B cell (primary cell): ENCODE measurements around the gene IMMP2L. TPM values are rescaled to one million over a fixed set of nuclear protein-coding genes. Genes with fewer than 3 reads are reported as not detected.

ENCODE experiments used
- ATAC-seq: fragments of 200-7000 bp; cut with Tn5 transposase; one replicate; pipeline ENCODE4 v1.10.0; 2021; ENCODE audit warnings: low read depth, mild to moderate bottlenecking, moderate number of reproducible peaks, moderate library complexity
- CTCF ChIA-PET: fragments of 350-600 bp; sonication (Branson Sonifier 250); formaldehyde crosslinking; loops from one replicate; lab custom pipeline; 2021; ENCODE audit warnings: antibody characterized with exemption, inconsistent platforms; lab: Charles Lee
- POLR2A ChIA-PET: fragments of 350-600 bp; sonication (Branson Sonifier 250); formaldehyde crosslinking; loops from one replicate; lab custom pipeline; 2021; ENCODE audit warnings: antibody characterized with exemption; lab: Charles Lee
- DNase-seq: peaks from one replicate; pipeline ENCODE4 v3.0.0; 2013
- H2AFZ ChIP-seq: 2 replicates; pipeline ENCODE4 v1.6.1; 2012; ENCODE audit warnings: mild to moderate bottlenecking, low read depth, low read length; ENCODE audit not compliant: insufficient read depth, poor library complexity, severe bottlenecking
- H3K27ac ChIP-seq, 2 donors: 1 replicate in 1 of 2; 2 replicates in 1 of 2; pipeline ENCODE4 v1.5.1; 2012 to 2013; ENCODE audit warnings: low read length in 2 of 2, mild to moderate bottlenecking in 2 of 2, moderate library complexity in 1 of 2
- H3K27me3 ChIP-seq, 4 experiments: fragments of 200-600 bp in 1 of 4; sonication (generic) in 1 of 4; replicated peaks in 1 of 4; 1 replicate in 2 of 4; 2 replicates in 2 of 4; pipeline versions ENCODE4 v1.6.1 to v1.7.0; 2013 to 2016; ENCODE audit warnings: low read length in 3 of 4, mild to moderate bottlenecking in 2 of 4, mixed read lengths in 1 of 4, moderate library complexity in 1 of 4; ENCODE audit not compliant: insufficient read depth in 4 of 4, control insufficient read depth in 3 of 4; ENCODE audit errors: control extremely low read depth in 1 of 4
- H3K36me3 ChIP-seq, 2 experiments: replicated peaks in 1 of 2; 1 replicate in 1 of 2; 2 replicates in 1 of 2; pipeline versions ENCODE4 v1.6.1 to v1.7.1; 2013; ENCODE audit warnings: low read length in 1 of 2; ENCODE audit not compliant: insufficient read depth in 2 of 2, control insufficient read depth in 1 of 2; ENCODE audit errors: control extremely low read depth in 1 of 2, extremely low read depth in 1 of 2
- H3K4me1 ChIP-seq, 2 donors: fragments of 200-600 bp in 1 of 2; sonication (generic) in 1 of 2; 1 replicate in 1 of 2; 2 replicates in 1 of 2; pipeline versions ENCODE4 v1.5.1 to v1.6.1; 2013 to 2017; ENCODE audit warnings: low read length in 2 of 2; ENCODE audit not compliant: control insufficient read depth in 2 of 2, insufficient read depth in 2 of 2
- H3K4me2 ChIP-seq: replicated peaks from 2 replicates; pipeline ENCODE3; 2012; ENCODE audit warnings: mild to moderate bottlenecking, low read depth, low read length; ENCODE audit not compliant: poor library complexity, severe bottlenecking
- H3K4me3 ChIP-seq, 5 experiments: fragments of 200-600 bp in 1 of 5; sonication (generic) in 1 of 5; 1 replicate in 3 of 5; 2 replicates in 2 of 5; pipeline versions ENCODE4 v1.5.1 to v1.7.0; 2011 to 2016; ENCODE audit warnings: low read length in 4 of 5, mild to moderate bottlenecking in 4 of 5, low read depth in 2 of 5, control low read depth in 1 of 5, moderate library complexity in 1 of 5; ENCODE audit not compliant: insufficient read depth in 1 of 5; ENCODE audit errors: control extremely low read depth in 1 of 5, extremely low read depth in 1 of 5
- H3K79me2 ChIP-seq: fragments of 200-600 bp; sonication (generic); one replicate; pipeline ENCODE4 v1.6.0; 2016; ENCODE audit warnings: low read length; ENCODE audit not compliant: control insufficient read depth, insufficient read depth
- H3K9ac ChIP-seq: fragments of 200-600 bp; sonication (generic); 2 replicates; pipeline ENCODE4 v1.6.1; 2017; ENCODE audit warnings: mild to moderate bottlenecking, low read length, moderate library complexity
- H3K9me3 ChIP-seq, 3 donors: one replicate each; pipeline versions ENCODE4 v1.6.1 to v1.7.1; 2013; ENCODE audit warnings: low read length in 2 of 3; ENCODE audit not compliant: control insufficient read depth in 2 of 3, insufficient read depth in 1 of 3; ENCODE audit errors: control extremely low read depth in 1 of 3
- H4K20me1 ChIP-seq: 2 replicates; pipeline ENCODE4 v1.6.0; 2012; ENCODE audit warnings: mild to moderate bottlenecking, low read length; ENCODE audit not compliant: insufficient read depth, control insufficient read depth, poor library complexity, severe bottlenecking
- H3K27ac Mint-ChIP-seq: one replicate; pipeline ENCODE4 v1.8.0; 2021; ENCODE audit warnings: mixed read lengths
- H3K27me3 Mint-ChIP-seq: one replicate; pipeline ENCODE4 v1.8.0; 2021; ENCODE audit warnings: mixed read lengths
- H3K4me1 Mint-ChIP-seq: one replicate; pipeline ENCODE4 v1.8.0; 2021; ENCODE audit warnings: mixed read lengths
- H3K4me3 Mint-ChIP-seq: one replicate; pipeline ENCODE4 v1.8.0; 2021; ENCODE audit warnings: mixed read lengths
- H3K9me3 Mint-ChIP-seq: one replicate; pipeline ENCODE4 v1.8.0; 2022; ENCODE audit warnings: mixed read lengths; ENCODE audit not compliant: insufficient read depth
- EZH2 ChIP-seq: IDR thresholded peaks from 2 replicates; pipeline ENCODE4 v1.6.1; 2012; ENCODE audit warnings: borderline replicate concordance, low read depth, mild to moderate bottlenecking, moderate library complexity, low read length; ENCODE audit not compliant: insufficient read depth, poor library complexity, severe bottlenecking
- WGBS: methylation state at CpG from one replicate; pipeline ENCODE4 v1.1.5; 2013; ENCODE audit warnings: missing lambda C conversion rate; ENCODE audit not compliant: insufficient coverage; 5-methylcytosine and 5-hydroxymethylcytosine counted together
- intact Hi-C: fragments of 100-400 bp; cut with micrococcal nuclease; formaldehyde crosslinking; loops from one replicate; pipeline ENCODE4 v1.10.0; 2022
- polyA plus RNA-seq: library from polyadenylated mRNA; depleted of rRNA; stranded (reverse); fragments of >200 nt; gene quantifications from 2 replicates; pipeline ENCODE4 v1.2.3, GENCODE V29; 2012
- total RNA-seq, 2 donors: library from RNA; stranded (reverse); fragments of 120-200 nt in 1 of 2; gene quantifications; 1 replicate in 1 of 2; 2 replicates in 1 of 2; pipeline versions ENCODE4 v1.2.3 to v1.2.4, GENCODE V29; 2013 to 2022

The IMMP2L gene
- total and polyA plus RNA-seq, 2 donors (not counting 1 experiment from before 2014, with no cell fraction given): 3.8 to 34.2 TPM

DNA sequence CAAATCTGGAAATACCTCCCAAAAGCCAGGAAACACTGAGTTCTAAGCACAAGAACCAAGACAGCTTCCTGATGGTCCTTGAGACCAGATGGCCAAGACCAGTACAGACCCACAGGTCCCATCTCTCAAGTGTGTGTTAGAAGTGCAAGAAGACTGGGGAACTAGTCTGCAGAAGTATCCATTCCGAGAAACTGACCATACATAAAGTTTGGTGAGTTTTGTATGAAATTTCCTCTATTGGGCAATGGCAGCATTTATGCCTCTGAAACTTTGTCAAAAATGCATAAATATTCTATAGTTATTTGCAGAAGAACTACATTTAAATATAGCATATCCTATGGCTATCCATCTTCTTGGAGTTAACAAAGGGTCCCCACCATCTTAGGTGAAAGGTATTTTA, 333.9 kb downstream of the IMMP2L start:
- Mint-ChIP-seq H3K27me3 (no peaks in the 10 kb centered on the region), H3K9me3 (no peaks in the 10 kb centered on the region), H3K4me1 (peaks cover 15% of the 10 kb centered on the region), H3K4me3 (no peak overlapping the region), H3K27ac (no peak overlapping the region)
- no peak overlapping the region for H3K27ac ChIP-seq
- H3K4me1 ChIP-seq: no peaks in the 10 kb centered on the region
- ChIA-PET CTCF (no interaction called here), POLR2A (no interaction called here)
- no peak overlapping the region for H3K9ac ChIP-seq
- no peak overlapping the region for H3K4me3 ChIP-seq
- WGBS: 100% methylated on average over 1 of the region's 1 CpG
- no peak for ATAC-seq
- H3K27me3 ChIP-seq: no peaks in the 10 kb centered on the region
- H2AFZ ChIP-seq: no peak overlapping the region
- no peak for DNase-seq
- no peaks in the 10 kb centered on the region for H3K9me3 ChIP-seq
- H3K36me3 ChIP-seq: no peaks in the 10 kb centered on the region
- no peaks in the 10 kb centered on the region for H4K20me1 ChIP-seq
- H3K4me2 ChIP-seq: no peak overlapping the region
- intact Hi-C loops: no loop called here
- no peaks in the 10 kb centered on the region for H3K79me2 ChIP-seq
- TF ChIP-seq EZH2: no peak

DNA sequence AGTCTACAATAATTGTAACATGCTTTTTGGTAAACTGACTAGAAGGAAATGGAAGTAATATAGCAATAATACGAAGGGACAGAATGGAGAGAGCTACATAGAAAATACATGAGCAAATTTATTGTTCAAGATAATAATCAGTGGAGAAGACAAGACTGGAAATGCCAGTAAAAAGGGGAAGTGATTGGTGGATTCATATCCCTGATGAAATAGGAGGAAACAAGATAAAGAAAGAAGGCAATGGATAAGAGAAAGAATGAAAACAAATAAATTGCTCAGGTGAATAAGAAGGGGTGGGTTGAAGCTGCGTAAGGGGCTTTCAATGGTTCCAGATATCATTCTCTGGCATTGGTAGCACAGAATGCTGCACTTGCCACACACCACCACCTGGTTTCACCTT, 335.5 kb downstream of the IMMP2L start:
- Mint-ChIP-seq H3K27ac (no peak overlapping the region), H3K27me3 (no peaks in the 10 kb centered on the region), H3K4me1 (peaks cover 9% of the 10 kb centered on the region), H3K9me3 (no peaks in the 10 kb centered on the region), H3K4me3 (no peak overlapping the region)
- Histone ChIP-seq H3K4me3 (no peak overlapping the region), H3K27me3 (no peaks in the 10 kb centered on the region), H3K79me2 (no peaks in the 10 kb centered on the region), H2AFZ (no peak overlapping the region), H3K9me3 (no peaks in the 10 kb centered on the region), H3K9ac (no peak overlapping the region), H3K27ac (no peak overlapping the region), H3K36me3 (no peaks in the 10 kb centered on the region), H3K4me1 (no peaks in the 10 kb centered on the region), H4K20me1 (no peaks in the 10 kb centered on the region), H3K4me2 (no peak overlapping the region)
- no peak for ATAC-seq
- intact Hi-C loops: no loop called here
- no peak for TF ChIP-seq EZH2
- DNase-seq: no peak
- POLR2A ChIA-PET: no interaction called here
- CTCF ChIA-PET: no interaction called here
- no CpG with 5 or more reads among the region's 2 CpGs for WGBS
